Measurements from ENCODE around the gene TNRC18. TPM values are rescaled to one million over a fixed set of nuclear protein-coding genes. Genes with fewer than 3 reads are reported as not detected.

TNRC18 gene
- total and polyA plus RNA-seq, 9 donors, result 48.6 to 153 (median 91.8) TPM

- peak in 1 of 5 donors; percentile 37 for DNase-seq
- intact Hi-C loops (cut with DNase I), result no loop called here
- H3K4me1 ChIP-seq (ENCODE audit: insufficient read depth), result peaks cover 9% of the 10 kb centered on the region
- no peaks in the 10 kb centered on the region for H3K27me3 ChIP-seq
- H3K9me3 ChIP-seq, result no peaks in the 10 kb centered on the region
- H3K36me3 ChIP-seq, result no peaks in the 10 kb centered on the region
- H3K27ac ChIP-seq, result peak overlapping the region; percentile 32 to 99
- WGBS, 3 donors, result 10 to 19% (median 15%) methylated on average over 6 of the region's 6 CpGs
- TF ChIP-seq CTCF (IDR thresholded peaks at IDR 0.05), result no peak
- no peak for TF ChIP-seq EP300 (IDR thresholded peaks at IDR 0.05)
- no peak for TF ChIP-seq POLR2A (IDR thresholded peaks at IDR 0.05)
- peak overlapping the region; percentile 6 for H3K4me3 ChIP-seq
Observed at GRCh38 chr7:5418285-5418582, 5.4 kb downstream of the TNRC18 start.

- peak overlapping the region; percentile 32 to 99 for H3K27ac ChIP-seq
- DNase-seq, result no peak
- no peak overlapping the region for H3K4me3 ChIP-seq
- peaks cover 12% of the 10 kb centered on the region for H3K4me1 ChIP-seq (ENCODE audit: insufficient read depth)
- no peaks in the 10 kb centered on the region for H3K36me3 ChIP-seq
- intact Hi-C loops (cut with DNase I), result no loop called here
- H3K27me3 ChIP-seq, result no peaks in the 10 kb centered on the region
- no peaks in the 10 kb centered on the region for H3K9me3 ChIP-seq
- TF ChIP-seq POLR2A (IDR thresholded peaks at IDR 0.05) (no peak), CTCF (IDR thresholded peaks at IDR 0.05) (no peak), EP300 (IDR thresholded peaks at IDR 0.05) (no peak)
- 61 to 66% (median 62%) methylated on average over 15 of the region's 15 CpGs for WGBS, 3 donors
Observed at GRCh38 chr7:5417106-5418071, 6.2 kb downstream of the TNRC18 start.

GRCh38 chr7:5414916-5415315 lies 8.7 kb downstream of the TNRC18 start:
- DNase-seq, result no peak
- TF ChIP-seq CTCF (IDR thresholded peaks at IDR 0.05), result no peak
- no peak for TF ChIP-seq POLR2A (IDR thresholded peaks at IDR 0.05)
- TF ChIP-seq EP300 (IDR thresholded peaks at IDR 0.05), result no peak
- Histone ChIP-seq H3K27ac (no peak overlapping the region), H3K9me3 (no peaks in the 10 kb centered on the region), H3K36me3 (no peaks in the 10 kb centered on the region), H3K4me1 (ENCODE audit: insufficient read depth) (peaks cover 13% of the 10 kb centered on the region), H3K27me3 (no peaks in the 10 kb centered on the region), H3K4me3 (no peak overlapping the region)
- 39 to 60% (median 48%) methylated on average over 4 of the region's 4 CpGs for WGBS, 3 donors
- intact Hi-C loops (cut with DNase I), result no loop called here

GRCh38 chr7:5413449-5413786 lies 10.2 kb downstream of the TNRC18 start:
- peaks cover 8% of the 10 kb centered on the region for H3K4me1 ChIP-seq (ENCODE audit: insufficient read depth)
- 69 to 74% (median 74%) methylated on average over 6 of the region's 6 CpGs for WGBS, 3 donors
- DNase-seq, result no peak
- no peak overlapping the region for H3K4me3 ChIP-seq
- no peaks in the 10 kb centered on the region for H3K9me3 ChIP-seq
- no peaks in the 10 kb centered on the region for H3K27me3 ChIP-seq
- no peaks in the 10 kb centered on the region for H3K36me3 ChIP-seq
- TF ChIP-seq EP300 (IDR thresholded peaks at IDR 0.05) (no peak), CTCF (IDR thresholded peaks at IDR 0.05) (no peak), POLR2A (IDR thresholded peaks at IDR 0.05) (no peak)
- intact Hi-C loops (cut with DNase I), result no loop called here
- peak overlapping the region in 1 of 2 donors; percentile 19 for H3K27ac ChIP-seq
